Skeletal muscle satellite cell (primary cell): ENCODE data around the gene ARL16.

Experiments used
- H3K27me3 ChIP-seq: 2 replicates; pipeline ENCODE4 v1.7.0; 2013; ENCODE audit warnings: low read length; ENCODE audit not compliant: control insufficient read depth, insufficient read depth
- H3K36me3 ChIP-seq: 2 replicates; pipeline ENCODE4 v1.7.0; 2013; ENCODE audit warnings: mild to moderate bottlenecking, control low read depth, low read length; ENCODE audit not compliant: insufficient read depth
- H3K4me1 ChIP-seq: 2 replicates; pipeline ENCODE4 v1.7.0; 2013; ENCODE audit warnings: low read length; ENCODE audit not compliant: control insufficient read depth, insufficient read depth
- H3K4me2 ChIP-seq: 2 replicates; pipeline ENCODE4 v1.7.0; 2013; ENCODE audit warnings: mild to moderate bottlenecking, low read length
- H3K4me3 ChIP-seq: 2 replicates; pipeline ENCODE4 v1.7.0; 2013; ENCODE audit warnings: low read length
- H3K9ac ChIP-seq: 2 replicates; pipeline ENCODE4 v1.7.0; 2013; ENCODE audit warnings: mild to moderate bottlenecking, low read depth, low read length, moderate library complexity
- H3K9me3 ChIP-seq: replicated peaks from 2 replicates; pipeline ENCODE4 v1.7.0; 2013; ENCODE audit warnings: mild to moderate bottlenecking, control low read depth, low read length

ARL16 gene

DNA sequence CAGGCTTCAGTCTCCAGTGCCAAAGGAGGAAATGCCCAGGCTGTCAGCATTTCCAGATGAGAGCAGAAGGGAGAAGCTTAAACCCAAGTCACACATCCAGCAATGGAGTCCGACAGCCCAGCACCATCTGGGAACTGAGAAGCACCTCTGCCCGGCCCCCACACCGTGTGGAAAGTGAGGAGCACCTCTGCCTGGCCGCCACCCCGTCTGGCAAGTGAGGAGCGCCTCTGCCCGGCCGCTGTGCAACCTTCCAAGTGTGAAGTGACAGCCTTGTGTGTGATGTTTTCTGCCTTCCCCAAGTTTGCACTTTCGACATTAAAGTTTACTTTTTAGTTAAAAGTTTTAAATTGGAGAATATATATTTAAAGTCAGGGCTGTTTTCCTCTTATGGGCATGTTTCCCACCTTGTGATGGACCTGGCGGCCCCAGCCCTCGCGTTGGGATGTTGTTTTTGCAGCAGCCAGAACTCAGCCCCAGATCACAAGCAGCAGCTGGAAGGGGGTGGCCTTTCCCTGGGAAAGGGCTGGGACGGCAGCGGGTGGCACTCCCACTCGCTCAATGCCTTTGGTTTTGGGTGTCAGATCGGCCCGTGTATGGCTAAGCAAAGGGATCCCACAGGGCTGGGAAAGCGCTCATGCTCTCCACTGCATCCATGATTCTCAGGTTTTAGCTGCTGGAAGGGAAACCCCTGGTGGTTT is 9.9 kb downstream of the ARL16 start:
- H3K9ac ChIP-seq: no peak overlapping the region
- H3K4me3 ChIP-seq: no peak overlapping the region
- peaks cover 40% of the 10 kb centered on the region for H3K36me3 ChIP-seq
- no peaks in the 10 kb centered on the region for H3K9me3 ChIP-seq
- no peaks in the 10 kb centered on the region for H3K4me1 ChIP-seq
- no peak overlapping the region for H3K4me2 ChIP-seq
- H3K27me3 ChIP-seq: no peaks in the 10 kb centered on the region

DNA sequence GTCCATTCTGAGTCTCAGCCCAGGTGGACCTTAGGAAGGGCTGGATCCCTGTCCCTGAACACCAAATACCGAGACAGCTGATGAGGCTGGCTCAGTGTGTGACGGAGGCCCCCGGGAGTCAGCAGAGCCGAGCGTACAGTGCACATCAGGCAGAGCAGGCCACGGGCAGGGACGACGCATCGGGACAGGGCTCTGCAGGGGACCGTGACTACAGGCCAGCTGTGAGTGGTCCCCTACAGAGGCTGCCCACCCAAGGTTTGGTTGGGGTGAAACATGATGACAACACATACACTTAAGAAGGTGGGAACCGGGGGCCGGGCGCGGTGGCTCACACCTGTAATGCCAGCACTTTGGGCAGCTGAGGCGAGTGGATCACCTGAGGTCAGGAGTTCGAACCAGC is 10.6 kb downstream of the ARL16 start:
- Histone ChIP-seq H3K36me3 (peaks cover 40% of the 10 kb centered on the region), H3K9ac (no peak overlapping the region)

DNA sequence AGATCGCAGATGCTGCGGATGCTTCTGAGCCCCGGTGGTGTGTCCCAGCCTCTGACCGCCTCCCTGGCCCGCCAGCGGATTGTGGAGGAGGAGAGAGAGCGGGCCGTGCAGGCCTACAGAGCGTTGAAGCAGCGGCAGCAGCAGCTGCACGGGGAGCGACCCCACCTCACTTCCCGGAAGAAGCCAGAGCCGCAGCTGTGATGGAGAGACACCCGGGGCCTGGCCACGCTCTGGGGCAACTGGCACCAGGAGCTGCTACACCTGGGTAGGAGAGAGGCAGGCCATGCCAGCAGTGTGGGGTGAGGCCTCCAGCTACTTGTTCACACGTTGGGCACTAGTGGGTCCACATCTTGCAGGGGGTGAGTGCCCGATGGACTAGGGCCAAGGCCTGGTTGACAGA is 11.1 kb downstream of the ARL16 start:
- Histone ChIP-seq H3K27me3 (no peaks in the 10 kb centered on the region), H3K36me3 (peaks cover 40% of the 10 kb centered on the region), H3K4me1 (peaks cover 6% of the 10 kb centered on the region), H3K9ac (no peak overlapping the region), H3K9me3 (no peaks in the 10 kb centered on the region), H3K4me3 (no peak overlapping the region), H3K4me2 (no peak overlapping the region)

More for the DNA sequence above, 10.6 kb downstream of the ARL16 start:
- no peak overlapping the region for H3K4me2 ChIP-seq
- no peak overlapping the region for H3K4me3 ChIP-seq
- H3K9me3 ChIP-seq: no peaks in the 10 kb centered on the region
- no peaks in the 10 kb centered on the region for H3K27me3 ChIP-seq
- peaks cover 2% of the 10 kb centered on the region for H3K4me1 ChIP-seq

DNA sequence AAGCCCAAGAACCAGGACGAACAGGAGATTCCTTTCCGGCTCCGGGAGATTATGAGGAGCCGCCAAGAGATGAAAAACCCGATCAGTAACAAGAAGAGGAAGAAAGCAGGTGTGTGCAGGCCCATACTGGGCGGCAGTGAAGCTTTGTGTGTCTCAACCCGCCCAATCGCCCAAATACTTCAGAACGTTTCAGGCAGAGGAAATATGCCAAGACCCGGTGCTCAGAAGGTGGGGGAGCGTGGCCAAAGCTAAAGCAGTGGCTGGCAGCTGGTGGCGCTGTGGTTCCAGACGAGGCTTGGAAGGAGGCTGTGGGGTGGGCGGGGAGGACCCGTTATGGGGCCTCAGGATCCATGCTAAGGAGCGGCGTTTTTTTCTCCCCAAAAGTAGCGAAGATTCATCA is 15.8 kb downstream of the ARL16 start:
- Histone ChIP-seq H3K4me3 (peak overlapping the region; percentile 24), H3K9ac (no peak overlapping the region), H3K4me1 (peaks cover 21% of the 10 kb centered on the region), H3K9me3 (no peaks in the 10 kb centered on the region), H3K27me3 (no peaks in the 10 kb centered on the region), H3K36me3 (peaks cover 44% of the 10 kb centered on the region), H3K4me2 (peak overlapping the region; percentile 42)

DNA sequence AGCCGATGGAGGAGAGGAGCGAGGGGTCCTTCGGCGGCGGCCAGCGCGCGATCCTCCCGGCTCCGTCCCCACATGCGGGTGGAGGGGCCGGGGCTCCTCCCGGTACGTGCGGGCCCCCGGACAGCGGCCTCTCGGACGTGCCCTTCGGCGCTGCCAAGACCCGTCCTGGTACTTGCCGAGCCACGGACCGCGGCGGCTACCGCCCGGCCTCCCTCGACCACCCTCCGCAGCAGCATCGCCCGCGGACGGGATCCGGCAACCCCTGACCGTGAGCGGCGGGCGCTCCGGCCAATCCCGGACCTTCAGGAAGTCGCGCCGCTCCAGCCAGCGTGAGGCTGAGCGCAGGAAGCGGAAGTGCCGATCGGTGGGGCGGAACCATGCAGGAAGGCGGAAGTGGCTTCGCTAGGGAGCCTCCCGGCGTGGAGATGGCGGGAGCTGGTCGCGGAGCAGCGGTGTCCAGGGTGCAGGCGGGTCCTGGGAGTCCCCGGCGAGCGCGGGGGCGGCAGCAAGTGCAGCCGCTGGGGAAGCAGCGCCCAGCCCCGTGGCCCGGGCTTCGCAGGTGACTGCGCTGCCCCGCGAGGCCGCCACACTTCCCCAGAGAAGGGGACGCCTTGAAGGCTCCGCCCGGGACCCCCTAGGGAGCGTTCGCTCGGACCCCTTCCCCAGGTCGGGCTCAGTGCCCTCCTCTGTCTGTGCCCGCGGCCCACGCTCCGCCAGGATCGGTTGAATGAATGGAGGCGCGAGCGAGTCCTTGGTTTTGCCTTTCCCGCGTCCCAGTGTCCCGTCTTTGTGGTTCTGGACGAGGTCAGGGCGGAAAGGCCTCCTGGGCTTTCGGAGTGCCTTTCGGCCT is 17.0 kb downstream of the ARL16 start, which contains the start of the genes CCDC137 and OXLD1:
Gene CCDC137, plus strand, starts transcription at position 396 of the 850 bp plus-strand sequence. Its CDS starts 30 bp downstream, at position 426.
Gene OXLD1, minus strand, starts transcription at position 264 of the 850 bp plus-strand sequence. Its CDS starts 28 bp downstream, at position 236.
- H3K36me3 ChIP-seq: peaks cover 32% of the 10 kb centered on the region
- peak within 1 kb of the TSS; percentile 95 for H3K4me3 ChIP-seq
- H3K27me3 ChIP-seq: no peaks in the 10 kb centered on the region
- H3K4me1 ChIP-seq: peaks cover 21% of the 10 kb centered on the region
- peak within 1 kb of the TSS; percentile 94 for H3K9ac ChIP-seq
- H3K4me2 ChIP-seq: peak within 1 kb of the TSS; percentile 95
- no peaks in the 10 kb centered on the region for H3K9me3 ChIP-seq

DNA sequence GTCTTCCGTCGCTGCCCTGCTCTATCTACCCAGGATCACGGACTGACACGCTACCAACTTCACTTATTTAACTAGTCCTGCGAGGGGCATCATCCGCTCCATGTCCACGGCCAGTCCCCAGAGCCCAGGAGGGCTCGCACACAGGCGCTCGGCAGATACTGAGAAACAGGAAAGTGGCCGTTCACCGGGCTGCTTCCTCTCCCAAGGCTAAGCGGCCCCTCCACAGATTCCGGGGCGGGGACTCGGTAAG is 17.6 kb downstream of the ARL16 start:
- peaks cover 26% of the 10 kb centered on the region for H3K36me3 ChIP-seq
- H3K27me3 ChIP-seq: no peaks in the 10 kb centered on the region
- peak overlapping the region; percentile 95 for H3K4me2 ChIP-seq
- peaks cover 21% of the 10 kb centered on the region for H3K4me1 ChIP-seq
- H3K9ac ChIP-seq: peak overlapping the region; percentile 94
- peak overlapping the region; percentile 95 for H3K4me3 ChIP-seq
- no peaks in the 10 kb centered on the region for H3K9me3 ChIP-seq

DNA sequence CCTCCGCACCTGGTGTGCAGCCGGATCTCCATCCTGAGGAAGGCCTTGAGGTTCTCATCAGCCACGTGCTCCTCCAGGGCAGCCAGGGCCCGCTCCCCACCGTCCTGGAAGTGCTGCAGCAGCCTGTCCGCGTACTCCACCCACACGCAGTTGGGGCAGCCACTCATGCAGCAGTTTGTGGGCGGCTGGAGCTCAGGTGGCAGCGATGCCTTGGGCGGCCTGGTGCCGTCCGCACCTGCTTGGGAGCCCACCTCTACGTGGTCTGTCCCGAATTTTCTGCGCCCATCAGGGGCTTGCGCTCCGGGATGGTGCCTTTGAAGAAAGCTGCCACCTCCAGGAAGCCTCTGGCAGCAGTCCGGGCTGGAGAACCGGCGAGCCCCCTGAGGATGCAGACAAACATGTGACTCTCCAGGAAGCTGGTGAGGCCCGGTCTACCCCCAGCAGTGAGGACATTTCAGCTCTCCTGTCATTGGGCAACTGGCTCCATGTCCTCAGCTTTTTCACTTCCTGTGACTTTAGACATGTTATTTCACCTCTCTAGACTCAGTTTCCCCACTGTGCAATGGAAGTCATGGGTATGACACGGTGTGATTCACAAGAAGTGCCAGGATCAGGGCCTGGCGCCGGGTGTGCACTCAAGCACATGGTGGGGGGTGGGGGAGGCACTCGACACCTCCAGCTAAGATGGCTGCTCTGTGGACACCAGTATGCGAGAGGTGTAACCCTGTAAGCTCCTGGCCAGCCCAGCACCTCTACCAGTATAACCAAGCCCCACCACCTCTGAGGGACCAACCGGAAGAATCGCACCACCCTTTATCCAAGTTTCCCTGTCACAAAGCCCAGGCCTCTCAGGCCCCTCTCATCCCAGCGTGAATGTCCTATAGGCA is 18.1 kb downstream of the ARL16 start:
- Histone ChIP-seq H3K9me3 (no peaks in the 10 kb centered on the region), H3K4me2 (peak overlapping the region; percentile 95), H3K4me3 (peak overlapping the region; percentile 95), H3K36me3 (peaks cover 22% of the 10 kb centered on the region), H3K9ac (peak overlapping the region; percentile 94), H3K27me3 (no peaks in the 10 kb centered on the region), H3K4me1 (peaks cover 21% of the 10 kb centered on the region)

DNA sequence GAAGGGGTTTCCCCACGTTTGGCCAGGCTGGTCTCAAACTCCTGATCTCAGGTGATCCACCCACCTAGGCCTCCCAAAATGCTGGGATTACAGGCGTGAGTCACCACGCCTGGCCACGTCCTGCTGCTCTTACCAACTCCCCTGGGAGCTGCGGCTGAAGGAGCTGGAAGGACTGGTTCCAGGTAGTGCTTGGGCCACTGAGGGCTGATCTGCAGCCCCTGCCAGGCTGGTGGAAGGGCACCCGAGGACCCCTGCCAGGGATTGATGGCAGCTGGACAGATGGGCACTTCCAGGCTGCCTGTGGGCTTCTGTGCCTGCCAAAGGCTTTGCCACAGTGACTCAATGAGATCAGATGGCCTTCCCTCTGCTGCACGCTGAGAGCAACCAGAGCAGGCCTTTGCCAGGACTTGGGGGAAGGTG is 19.5 kb downstream of the ARL16 start:
- peaks cover 21% of the 10 kb centered on the region for H3K4me1 ChIP-seq
- no peak overlapping the region for H3K4me3 ChIP-seq
- no peaks in the 10 kb centered on the region for H3K27me3 ChIP-seq
- peaks cover 13% of the 10 kb centered on the region for H3K36me3 ChIP-seq
- no peak overlapping the region for H3K9ac ChIP-seq
- no peaks in the 10 kb centered on the region for H3K9me3 ChIP-seq
- H3K4me2 ChIP-seq: no peak overlapping the region

DNA sequence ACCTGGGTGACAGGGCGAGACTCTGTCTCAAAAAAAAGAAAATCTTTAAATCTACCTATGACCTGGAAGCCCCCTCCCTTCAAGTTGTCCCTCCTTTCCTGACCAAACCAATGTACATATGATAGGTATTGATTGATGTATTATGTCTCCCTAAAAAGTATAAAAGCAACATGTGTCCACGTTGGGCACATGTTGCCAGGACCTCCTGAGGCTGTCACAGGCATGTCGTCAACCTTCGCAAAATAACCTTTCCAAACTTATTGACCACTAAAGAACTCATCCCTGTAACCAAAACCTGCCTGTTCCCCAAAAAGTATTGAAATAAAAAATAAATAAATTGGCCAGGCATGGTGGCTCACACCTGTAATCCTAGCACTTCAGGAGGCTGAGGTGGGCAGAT is 21.6 kb downstream of the ARL16 start:
- H3K4me1 ChIP-seq: peaks cover 13% of the 10 kb centered on the region
- H3K9ac ChIP-seq: no peak overlapping the region
- peaks cover 13% of the 10 kb centered on the region for H3K36me3 ChIP-seq
- no peak overlapping the region for H3K4me2 ChIP-seq
- no peaks in the 10 kb centered on the region for H3K9me3 ChIP-seq
- no peak overlapping the region for H3K4me3 ChIP-seq
- H3K27me3 ChIP-seq: no peaks in the 10 kb centered on the region

DNA sequence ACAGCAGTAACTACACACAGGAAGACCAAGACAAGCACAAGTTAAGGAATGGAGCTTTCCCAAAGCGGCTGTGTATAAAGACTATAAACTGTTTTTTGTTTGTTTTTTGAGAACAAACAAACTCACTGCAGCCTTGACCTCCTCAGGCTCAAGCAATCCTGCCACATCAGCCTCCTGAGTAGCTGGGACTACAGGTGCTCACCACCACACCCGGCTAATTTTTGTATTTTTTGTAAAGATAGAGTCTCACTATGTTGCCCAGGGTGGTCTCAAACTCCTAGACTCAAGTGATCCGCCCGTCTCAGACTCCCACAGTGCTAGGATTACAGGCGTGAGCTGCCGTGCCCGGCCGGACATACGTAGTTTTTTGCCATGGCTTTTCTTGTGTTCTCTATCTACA is 23.2 kb downstream of the ARL16 start:
- no peak overlapping the region for H3K4me3 ChIP-seq
- H3K36me3 ChIP-seq: peaks cover 13% of the 10 kb centered on the region
- no peaks in the 10 kb centered on the region for H3K27me3 ChIP-seq
- no peak overlapping the region for H3K9ac ChIP-seq
- no peak overlapping the region for H3K4me2 ChIP-seq
- H3K9me3 ChIP-seq: no peaks in the 10 kb centered on the region
- peaks cover 9% of the 10 kb centered on the region for H3K4me1 ChIP-seq

DNA sequence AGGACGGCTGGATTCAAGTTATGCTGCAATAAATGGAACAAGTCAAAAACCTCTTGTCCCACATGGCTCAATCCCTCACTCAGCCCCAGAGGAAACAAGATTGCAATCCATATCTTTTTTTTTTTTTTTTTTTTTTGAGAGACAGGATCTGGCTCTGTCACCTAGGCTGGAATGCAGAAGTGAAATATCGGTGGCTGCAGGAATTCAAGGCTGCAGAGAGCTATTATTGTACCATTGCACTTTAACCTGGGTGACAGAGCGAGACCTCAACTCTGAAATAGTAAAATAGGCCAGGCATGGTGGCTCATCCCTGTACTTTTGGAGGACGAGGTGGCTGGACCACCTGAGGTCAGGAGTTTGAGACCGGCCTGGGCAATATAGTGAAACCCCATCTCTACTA is 24.6 kb downstream of the ARL16 start:
- H3K4me1 ChIP-seq: peaks cover 2% of the 10 kb centered on the region
- H3K4me3 ChIP-seq: no peak overlapping the region
- no peak overlapping the region for H3K4me2 ChIP-seq
- H3K9me3 ChIP-seq: no peaks in the 10 kb centered on the region
- no peak overlapping the region for H3K9ac ChIP-seq
- H3K27me3 ChIP-seq: no peaks in the 10 kb centered on the region
- peaks cover 2% of the 10 kb centered on the region for H3K36me3 ChIP-seq
